GM19099 (cell line): ENCODE data around the gene XXYLT1.

Source experiments
- POLR2A ChIP-seq: IDR thresholded peaks from 3 replicates; pipeline ENCODE4 v1.6.1; 2011; ENCODE audit warnings: low read depth; ENCODE audit not compliant: insufficient read length; ENCODE audit errors: extremely low read depth

XXYLT1 gene

GRCh38 chr3:195071011-195071728, 199.8 kb downstream of the XXYLT1 start:
- TF ChIP-seq POLR2A = no peak

DNA sequence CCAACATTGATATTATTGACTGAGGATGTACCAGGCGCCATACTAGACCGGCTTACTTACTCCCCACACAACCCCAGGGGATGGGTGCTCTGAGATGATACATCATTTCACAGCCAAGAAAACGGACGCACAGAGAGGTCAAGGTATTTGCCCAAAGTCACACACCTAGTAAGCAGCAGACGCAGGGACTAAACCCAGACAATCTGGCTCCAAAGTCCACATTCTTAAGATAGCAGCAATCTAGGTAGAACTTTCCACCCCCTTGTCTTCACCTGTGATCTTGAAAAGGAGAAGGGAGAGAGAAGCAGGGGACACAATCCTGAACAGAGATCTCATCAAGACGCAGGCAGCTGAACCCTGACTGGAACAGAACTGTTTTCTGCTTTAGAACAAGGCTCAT, 200.6 kb downstream of the XXYLT1 start:
- TF ChIP-seq POLR2A = no peak

DNA sequence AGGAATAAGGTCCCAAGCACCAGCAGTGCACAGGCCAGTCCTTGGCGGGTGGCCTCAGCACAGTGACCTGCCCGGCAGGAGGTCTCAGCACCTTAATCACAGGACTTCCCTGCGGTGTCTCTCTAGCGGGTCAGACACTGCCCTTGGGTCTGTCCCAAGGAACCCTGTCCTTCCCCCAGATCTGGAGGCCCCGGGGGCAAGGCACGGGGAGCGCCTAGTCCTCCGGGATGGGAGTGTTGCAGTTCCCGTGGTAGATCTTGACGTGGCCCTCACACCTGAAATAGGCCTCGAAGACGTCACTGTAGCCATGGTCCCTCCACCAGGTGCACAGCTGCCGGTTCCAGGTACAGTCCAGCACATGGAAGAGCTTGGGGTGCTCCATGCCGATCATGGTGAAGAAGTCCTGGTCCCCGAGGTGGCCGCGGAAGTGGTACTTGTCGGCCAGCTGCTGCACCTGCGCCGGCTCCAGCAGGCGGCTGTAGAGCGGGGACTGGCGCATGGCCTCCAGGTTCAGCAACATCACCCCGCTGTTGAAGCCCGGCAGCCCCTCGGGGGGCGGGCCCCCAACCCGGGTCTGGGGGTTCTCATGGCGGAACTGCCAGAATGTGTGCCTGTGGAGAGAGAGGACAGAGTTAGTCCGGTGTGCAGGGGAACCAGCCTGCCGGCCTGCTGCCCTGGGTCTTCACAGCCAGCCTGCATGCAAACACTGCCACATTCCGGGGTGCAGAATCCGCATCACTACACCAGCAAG, 201.3 kb downstream of the XXYLT1 start:
- TF ChIP-seq POLR2A = no peak

- no peak for TF ChIP-seq POLR2A
Observed at GRCh38 chr3:195068084-195069080, 202.6 kb downstream of the XXYLT1 start.

DNA sequence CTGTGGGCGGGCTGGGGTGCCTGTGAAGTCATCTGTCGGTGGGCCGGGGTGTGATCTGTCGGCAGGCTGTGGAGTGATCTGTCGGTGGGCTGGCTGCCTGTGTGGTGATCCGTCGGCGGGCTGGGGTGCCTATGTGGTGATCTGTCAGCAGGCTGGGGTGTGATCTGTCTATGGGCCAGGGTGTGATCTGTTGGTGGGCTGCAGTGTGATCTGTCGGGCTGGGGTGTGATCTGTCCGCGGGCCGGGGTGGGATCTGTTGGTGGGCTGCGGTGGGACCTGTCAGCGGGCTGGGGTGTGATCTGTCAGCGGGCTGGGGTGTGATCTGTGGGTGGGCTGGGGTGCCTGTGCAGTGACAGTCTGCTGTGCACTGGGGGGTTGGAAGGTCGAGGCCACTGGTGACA, 204.5 kb downstream of the XXYLT1 start:
- no peak for TF ChIP-seq POLR2A

DNA sequence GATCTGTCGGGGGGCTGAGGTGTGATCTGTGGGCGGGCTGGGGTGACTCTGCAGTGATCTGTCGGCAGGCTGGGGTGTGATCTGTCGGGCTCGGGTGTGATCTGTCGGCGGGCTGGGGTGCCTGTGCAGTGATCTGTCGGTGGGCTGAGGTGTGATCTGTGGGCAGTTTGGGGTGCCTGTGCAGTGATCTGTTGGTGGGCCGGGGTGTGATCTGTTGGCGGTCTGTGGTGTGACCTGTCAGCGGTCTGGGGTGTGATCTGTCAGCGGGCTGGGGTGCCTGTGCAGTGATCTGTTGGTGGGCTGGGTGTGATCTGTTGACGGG, 205.1 kb downstream of the XXYLT1 start:
- TF ChIP-seq POLR2A = no peak

DNA sequence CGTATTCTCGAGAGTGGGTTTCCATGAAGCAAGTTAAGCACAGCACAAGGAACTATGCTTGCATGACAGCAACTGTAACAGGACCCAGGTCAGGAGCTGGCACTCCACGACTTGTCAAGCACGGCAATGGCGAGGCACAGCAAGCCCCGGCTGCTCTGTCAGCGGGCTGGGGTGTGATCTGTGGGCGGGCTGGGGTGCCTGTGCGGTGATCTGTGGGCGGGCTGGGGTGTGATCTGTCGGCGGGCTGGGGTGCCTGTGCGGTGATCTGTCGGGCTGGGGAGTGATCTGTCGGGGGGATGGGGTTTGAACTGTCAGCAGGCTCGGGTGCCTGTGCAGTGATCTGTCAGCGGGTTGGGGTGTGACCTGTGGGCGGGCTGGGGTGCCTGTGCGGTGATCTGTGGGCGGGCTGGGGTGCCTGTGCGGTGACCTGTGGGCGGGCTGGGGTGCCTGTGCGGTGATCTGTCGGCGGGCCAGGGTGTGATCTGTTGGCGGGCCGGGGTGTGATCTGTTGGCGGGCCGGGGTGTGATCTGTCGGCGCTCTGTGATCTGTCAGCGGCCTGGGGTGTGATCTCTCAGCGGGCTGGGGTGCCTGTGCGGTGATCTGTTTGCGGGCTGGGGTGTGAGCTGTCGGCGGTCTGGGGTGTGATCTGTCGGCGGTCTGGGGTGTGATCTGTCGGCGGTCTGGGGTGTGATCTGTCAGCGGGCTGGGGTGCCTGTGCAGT, 205.7 kb downstream of the XXYLT1 start:
- TF ChIP-seq POLR2A = no peak

GRCh38 chr3:195064300-195064931, 206.5 kb downstream of the XXYLT1 start:
- TF ChIP-seq POLR2A = no peak

GRCh38 chr3:195063581-195064193, 207.3 kb downstream of the XXYLT1 start:
- no peak for TF ChIP-seq POLR2A

DNA sequence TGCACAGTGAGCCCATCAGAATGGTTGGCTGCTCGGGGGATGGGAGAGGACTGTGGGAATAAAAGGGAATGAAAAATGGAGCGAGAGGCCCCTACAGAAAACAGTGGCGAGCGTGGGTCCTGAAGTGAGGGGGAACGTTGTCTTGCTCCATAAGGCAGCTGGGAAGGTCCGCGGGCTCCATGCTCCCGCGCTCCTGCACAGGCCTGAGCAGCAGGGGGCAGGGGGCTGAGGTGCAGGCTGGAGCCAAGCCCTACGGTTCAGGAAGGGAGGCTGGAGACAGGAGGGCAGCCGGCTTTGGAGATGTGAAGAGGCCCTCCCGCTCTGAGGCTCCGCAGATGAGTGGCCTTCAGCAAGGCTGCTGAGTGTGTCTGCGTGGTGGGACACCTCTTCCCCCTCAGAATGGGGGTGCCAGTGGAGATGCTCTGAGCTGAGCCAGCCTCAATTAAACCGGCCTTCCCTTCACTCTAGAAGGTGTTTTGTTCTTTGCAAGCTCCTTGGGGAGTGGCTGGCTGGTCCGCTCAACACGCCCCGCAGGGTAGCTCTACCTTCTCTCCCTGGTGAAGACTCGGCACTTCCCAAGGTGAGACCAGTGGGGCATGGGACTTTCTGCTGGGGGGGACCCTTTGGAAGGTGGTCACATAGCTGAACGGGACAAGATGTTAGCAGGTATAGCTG, 208.0 kb downstream of the XXYLT1 start:
- no peak for TF ChIP-seq POLR2A

GRCh38 chr3:195061756-195062655, 209.0 kb downstream of the XXYLT1 start:
- TF ChIP-seq POLR2A = no peak

DNA sequence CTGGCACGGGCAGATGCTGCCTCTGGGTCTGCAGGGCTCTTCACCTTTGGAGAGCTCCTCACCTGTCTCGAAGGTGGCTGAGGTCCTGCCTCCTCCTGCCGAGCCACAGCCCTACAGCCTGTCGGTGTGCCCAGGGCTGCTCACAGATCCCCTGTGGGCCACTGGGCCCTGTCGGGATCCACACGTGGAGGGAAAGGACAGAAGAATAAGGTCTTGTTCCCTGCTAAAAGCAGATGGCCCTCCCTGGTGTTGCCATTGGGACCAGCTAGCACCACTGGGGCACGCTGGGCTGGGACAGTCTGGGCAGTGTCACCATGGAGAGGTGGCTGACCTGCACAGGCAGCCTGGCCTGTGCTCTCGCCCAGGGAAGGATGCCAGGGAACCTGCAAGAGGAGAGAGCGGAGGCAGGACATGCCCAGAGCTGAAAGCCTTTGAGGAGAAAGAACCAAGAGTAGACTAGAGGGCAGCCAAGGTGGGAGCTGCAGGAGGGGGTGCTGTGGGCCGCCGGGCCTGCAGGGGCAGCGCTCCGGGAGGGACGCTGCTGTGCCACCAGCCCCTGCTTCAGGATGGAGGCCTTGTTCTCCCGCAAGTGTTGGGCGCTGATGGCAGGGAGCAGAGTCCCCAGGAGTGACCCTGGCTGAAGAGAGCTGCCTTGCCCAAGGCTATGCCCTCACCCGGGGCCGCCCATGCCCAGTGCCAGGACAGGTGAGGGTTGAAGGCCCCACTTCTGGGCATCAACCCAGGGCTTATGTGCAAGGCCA, 210.2 kb downstream of the XXYLT1 start:
- no peak for TF ChIP-seq POLR2A

- TF ChIP-seq POLR2A = no peak
Observed at GRCh38 chr3:195060217-195060481, 210.8 kb downstream of the XXYLT1 start.
